T1000 (cell line): ENCODE measurements around the gene CACNA1C.
A peak's percentile ranks its signal among the peaks of the same experiment; 100 is the strongest.

Experiments
- DNase-seq: peaks from one replicate; lab custom pipeline; 2025; ENCODE audit warnings: mixed read lengths; lab: John Stamatoyannopoulos, UW

CACNA1C gene

DNA sequence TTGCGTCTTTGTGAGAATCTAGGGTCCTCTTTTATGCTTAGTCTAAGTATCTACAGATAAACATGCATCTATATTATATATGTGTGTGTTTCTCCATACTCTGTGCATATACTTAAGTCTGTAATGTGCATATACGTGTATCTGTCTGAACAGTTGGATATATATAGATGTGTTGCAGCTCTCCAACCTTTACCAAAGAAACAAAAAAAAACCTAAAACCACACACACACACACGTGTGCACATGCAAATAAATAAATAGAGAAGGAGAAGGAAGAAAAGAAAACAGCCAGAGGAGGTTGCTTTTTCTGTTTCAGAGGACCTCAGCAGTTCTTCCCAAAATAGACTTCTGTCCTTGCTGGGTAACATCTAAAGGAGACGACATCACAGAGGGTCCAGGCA is 244.9 kb downstream of the CACNA1C start:
- DNase-seq = no peak

DNA sequence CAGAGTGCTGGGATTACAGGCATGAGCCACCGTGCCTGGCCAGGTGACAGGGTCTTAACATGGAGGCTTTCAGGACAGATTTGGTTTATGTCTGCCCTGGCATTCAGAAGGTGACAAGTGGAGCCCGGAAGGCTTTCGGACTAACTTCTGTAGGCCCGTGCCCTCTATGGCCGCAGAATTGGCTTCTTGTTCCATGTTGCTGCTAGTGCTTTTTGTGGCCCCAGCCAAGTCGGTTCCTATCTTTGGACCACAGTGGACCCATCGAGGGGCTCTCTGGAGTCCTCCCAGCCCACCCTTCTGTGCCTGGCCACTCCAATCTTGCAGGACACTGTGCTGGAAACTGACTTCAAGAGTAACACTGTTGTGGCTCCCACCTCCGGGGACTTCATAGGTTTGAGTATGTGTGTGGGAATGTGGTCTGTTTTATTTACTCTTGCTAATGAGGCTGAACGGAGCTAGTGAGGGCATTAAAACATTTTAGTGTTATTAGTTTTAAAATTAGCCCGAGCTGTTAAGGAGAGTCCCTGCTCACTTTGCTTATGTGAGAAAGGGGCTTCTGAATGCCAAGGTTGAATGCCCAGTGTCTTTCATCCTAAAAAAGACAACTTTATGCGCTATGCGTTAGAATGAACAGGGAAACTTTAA is 245.9 kb downstream of the CACNA1C start:
- no peak for DNase-seq

DNA sequence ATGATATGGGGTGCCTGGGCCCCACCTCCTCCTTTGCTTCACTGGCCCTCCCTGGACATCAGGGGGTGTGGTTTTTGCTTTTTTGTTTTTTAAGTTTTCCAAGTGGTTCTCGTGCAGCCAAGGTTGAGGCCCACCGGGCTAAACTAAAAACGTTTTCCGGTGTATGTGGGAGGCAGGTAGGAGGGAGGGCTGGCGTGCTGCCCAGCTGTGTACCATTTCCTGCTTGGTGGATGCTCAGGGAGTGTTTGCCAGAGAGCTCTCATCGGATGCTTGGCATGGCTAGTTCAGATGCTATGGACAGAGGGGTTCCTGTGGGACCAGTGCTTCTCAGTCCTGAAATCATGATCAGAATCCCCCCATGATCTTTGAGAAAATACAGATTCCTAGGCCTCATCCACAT is 246.4 kb downstream of the CACNA1C start:
- DNase-seq = no peak

GRCh38 chr12:2300168-2300567 is 247.4 kb downstream of the CACNA1C start:
- DNase-seq = no peak

DNA sequence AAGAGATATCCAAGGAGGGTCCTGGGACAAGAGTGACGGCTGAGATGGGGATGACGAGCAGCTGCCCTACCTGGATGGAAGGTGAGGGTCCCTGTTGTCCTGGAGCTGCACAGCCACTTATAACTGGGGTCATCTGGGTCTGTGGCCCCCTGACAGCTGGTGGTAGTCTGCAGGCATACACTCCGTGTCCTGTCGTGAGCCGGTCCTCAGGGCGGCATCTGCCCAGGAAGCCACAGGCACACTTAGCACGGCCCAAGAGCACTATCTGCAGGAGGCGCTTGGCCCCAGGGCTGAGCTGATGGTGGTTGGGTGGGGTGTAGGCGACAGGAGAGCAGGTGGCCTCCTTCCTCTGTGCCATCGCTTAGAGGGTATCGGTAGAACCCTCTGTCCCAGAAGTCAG is 248.1 kb downstream of the CACNA1C start:
- no peak for DNase-seq

DNA sequence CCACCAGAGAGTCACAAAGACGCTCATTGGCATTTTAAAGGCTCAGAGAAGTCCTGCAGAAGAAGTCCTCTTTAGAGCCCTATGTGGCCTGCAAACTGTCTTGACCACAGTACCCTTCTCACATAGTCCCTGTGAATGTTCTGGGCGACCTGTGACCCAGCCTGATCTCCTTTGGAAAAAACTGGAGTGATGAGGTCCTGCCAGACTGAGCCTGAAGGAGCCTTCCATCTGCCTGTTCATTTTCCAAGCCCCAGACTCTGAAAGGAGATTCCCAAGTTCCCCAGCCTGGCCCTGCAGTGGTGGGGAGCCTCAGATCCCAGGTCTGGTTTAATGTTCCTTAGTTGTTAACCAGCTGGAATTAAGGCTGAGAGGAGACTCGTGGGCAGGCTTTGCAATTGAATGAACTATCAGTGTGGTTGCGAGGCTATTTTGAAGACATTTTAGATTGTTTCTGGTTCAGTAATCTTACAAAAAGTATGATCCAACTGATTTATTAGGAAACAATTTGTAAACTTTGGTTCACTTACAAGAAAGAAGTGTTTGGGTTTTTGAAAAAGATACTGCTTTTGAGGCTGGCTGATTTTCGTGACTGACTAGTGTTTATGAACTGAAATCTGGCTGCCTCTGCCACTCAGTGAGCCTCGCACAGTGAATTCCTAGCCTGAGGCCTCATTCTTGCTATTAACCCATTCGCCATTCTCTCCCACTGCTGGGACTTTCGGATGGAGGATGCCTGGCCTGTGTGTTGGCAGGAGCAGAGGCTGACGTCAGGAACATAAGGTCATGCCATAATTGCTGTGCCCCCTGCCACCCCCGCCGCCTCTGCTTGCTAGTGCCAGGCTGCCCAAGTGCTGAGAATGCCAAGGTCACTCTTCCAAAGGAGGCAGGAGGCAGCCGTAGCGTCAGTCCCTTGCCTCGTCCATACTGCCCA is 249.0 kb downstream of the CACNA1C start:
- DNase-seq = peak; percentile 86

DNA sequence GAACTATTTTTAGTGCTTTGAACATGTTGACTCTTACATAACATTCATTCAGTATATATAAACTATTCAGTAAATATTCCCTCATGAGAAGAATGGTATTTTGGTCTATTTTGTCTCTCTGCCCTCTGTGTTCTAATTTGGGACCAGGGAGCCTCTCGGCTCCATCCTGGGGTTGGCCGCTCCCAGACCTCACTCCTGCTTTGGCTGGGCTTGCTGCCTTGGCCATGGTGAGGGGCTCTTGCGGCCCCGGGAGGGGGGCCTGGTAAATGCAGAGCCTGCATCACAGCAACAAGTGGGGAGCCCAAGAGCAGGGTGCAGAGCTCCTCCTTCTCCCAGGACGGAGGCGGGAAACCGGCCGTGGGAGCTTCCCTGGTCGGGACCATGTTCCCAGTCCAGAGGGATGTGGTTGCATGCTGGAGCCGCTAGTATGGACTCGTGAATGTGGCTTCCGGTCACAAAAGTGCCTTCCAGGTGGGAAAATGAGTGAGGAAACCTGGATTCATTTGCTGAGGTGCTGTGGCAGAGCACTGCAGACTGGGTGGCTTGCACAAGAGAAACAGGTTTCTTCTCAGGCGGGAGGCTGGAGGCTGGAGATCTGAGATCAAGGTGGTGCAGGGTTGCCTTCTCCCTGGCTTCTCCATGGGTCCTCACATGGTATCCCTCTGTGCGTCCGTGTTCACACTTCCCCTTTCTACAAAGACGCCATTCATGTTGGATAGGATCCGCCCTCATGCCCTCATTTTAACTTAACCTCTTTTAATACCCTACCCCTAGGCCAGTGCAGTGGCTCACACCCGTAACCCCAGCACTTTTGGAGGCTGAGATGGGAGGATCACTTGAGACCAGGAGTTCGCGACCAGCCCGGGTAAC is 250.2 kb downstream of the CACNA1C start:
- DNase-seq = no peak

DNA sequence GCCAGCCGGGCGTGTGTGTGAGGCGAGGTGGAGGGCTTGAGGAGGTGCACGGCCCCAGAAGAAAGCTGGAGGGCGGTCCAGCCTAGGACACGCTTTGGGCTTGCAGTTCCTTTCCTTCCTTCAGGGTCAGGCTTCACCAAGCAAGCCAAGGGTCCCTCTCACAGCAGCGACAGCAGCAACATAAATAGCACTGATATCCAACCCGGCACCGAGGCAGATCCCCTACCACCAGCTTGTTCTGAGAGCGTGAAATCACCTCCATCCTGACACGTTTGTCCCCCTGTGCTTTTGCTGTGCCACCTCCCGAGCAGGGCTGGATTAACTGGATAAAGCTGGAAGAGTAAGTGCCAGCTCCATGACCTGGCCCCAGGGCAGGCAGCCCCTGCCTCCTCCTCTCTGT is 251.4 kb downstream of the CACNA1C start:
- no peak for DNase-seq

GRCh38 chr12:2306012-2306411 is 253.2 kb downstream of the CACNA1C start:
- no peak for DNase-seq

DNA sequence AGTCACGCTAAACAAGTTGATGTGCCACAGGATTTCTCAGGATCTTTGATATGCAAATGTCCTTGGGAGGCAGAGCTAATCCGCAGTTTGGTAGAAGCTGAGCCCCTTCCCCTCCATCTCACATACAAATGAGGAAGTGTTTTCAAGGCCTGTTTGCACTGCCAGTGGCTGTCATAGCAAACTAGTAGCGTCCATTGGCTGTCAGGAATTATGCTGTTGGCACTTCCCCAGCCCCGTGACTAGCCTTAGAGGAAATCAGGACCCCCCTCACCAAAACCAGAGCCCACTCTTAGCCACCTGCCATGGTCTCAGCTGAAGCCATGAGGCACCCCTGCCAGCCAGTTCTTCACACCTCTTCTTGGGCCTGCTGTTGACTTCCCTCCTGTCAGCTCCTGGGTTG is 253.9 kb downstream of the CACNA1C start:
- no peak for DNase-seq

DNA sequence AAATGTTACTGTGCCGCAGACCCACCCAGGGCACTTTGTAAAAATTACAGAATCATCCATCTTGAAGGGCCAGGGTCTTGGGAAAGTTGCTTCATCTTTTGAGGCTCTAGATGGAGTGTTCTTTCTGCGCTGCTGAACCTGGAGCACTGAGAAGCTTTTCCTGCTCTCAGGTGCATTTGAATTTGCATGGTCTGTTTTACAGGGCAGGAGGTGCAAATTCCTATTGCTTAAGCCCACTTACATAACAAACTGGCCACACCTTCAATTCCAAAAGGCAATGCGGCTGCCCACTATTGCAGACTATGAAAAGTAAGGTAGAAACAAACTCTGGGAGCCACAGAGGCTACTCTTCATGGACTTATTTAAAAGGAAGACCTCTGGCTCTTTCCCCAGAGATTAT is 254.8 kb downstream of the CACNA1C start:
- DNase-seq = no peak

DNA sequence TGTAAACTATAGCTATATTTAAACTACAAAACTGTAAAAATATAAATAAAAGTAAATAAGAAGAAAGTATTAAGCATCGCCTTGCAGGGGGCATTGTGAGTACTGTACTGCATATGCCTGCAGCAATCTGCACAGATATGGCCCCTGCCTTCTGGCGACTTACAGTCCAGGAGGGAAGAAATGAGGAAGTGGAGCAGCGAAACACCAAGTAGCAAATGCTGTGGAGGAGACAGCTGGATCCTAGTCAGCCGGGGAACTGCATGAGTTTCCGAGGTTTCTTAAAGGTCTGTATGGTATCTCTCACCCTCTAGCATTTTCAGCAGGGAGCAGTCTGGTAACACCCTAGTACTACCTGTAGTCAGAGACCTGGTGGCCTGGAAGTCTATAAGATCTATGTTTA is 256.9 kb downstream of the CACNA1C start:
- DNase-seq = no peak

- DNase-seq = no peak
These were observed 258.4 kb downstream of the CACNA1C start for GRCh38 chr12:2311020-2311778.

DNA sequence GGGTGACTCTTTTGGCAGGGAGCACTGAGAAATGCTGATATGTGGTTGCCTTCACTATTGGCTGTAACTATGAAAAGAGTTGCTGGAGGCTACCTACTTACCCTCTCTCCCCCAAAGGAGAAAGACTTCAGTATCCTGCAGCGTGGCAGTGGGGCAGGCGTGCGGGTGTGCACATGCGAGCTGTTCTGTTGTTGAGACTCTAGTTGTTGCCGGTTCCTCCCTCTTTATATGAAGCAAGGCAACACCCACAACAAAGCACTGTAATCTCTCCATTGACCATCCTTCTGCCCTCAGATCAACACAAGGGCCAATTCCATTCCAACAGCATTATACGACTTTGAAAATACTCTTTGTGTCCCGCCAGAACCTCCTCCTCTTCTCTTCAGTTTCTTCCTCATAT is 259.4 kb downstream of the CACNA1C start:
- no peak for DNase-seq

DNA sequence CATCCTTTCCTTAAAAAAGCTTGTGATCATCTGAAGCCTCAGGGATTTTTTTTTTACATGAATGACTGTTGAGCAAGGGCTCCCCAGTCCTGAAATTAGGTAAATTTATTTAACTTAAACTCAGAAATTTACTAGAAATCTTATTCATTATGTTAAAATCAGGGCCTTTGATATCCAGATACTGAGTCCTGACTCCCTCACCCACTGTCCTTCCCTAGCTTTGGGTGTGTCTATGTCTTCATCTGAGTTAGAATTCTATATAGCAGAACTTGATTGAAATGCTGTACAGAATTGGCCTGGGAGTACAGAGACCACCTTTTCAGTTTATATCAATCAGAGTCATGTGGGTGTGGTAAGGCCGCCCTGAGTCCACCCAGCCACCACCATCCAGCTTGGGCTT is 260.0 kb downstream of the CACNA1C start:
- DNase-seq = no peak

DNA sequence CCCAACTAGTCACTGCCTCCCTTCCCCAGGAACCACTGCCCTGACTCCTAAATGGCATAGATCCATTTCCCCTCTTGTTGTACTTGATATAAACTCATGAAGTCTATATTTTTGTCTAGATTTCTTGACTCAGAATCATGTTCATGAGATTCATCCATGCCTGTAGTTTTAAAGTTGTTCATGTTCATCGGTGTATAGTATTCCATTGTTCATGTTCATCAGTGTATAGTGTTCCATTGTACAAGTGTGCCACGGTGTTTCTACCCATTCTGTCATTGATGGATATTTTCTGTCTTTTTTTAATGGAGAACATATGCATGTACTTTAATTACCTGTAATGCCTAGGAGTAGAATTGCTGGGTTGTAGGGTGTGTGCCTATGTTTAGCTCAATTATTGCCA is 261.7 kb downstream of the CACNA1C start:
- no peak for DNase-seq

DNA sequence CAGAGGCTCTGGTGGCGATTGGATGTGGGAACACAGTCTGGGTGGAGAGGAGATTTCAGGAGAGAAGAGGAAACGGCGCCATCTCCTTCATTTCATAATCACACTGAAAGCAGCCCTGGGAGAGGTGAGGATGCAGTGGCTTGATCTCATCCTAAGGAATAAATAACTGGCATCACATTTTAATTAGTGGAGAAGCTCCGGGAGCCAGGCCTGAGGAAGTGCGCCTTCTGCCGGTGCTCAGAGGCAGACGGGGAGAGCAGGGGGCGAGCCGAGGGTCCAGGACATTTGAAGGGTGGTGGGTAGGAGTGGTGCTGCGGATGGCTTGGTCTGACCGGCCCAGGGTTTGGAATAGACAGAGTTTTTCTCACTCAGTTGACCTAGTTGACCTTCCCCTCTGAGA is 265.0 kb downstream of the CACNA1C start:
- no peak for DNase-seq

DNA sequence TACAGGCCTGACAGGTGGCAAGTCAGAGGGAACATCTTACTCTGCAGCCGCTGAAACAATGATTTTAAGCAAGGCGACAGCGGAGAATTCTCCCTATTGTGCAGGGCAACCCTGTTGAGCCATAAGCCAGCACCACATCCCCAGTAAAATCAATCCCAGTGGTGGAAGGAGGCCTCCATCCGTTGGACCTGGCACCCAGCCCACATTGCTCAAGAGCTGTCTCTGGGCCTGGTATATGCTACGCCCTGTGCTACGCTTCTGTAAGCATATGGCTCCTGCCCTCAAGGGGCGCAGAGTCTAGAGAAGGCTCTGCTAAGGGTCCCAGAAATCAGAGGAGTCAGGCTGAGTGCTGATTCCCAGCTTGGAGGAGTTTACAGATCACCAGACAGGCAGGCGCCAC is 265.5 kb downstream of the CACNA1C start:
- no peak for DNase-seq

DNA sequence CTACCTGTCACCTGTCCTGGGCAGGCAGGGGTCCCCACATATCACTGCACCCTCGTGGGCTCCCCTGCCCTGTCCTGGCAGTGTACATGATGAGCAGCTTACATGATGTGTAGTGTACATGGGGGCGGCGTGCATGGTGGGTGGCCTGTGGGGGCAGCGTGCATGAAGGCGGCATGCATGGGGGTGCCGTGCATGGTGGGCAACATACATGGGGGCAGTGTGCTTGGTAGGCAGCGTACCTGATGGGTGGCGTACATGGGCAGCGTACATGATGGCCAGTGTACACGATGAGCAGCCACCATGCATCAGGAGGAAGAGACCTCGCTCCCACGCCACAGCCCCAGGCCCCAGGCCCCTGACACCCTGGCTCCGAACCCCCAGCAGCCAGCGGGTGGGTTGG is 266.3 kb downstream of the CACNA1C start:
- DNase-seq = no peak

GRCh38 chr12:2319737-2320506 is 267.1 kb downstream of the CACNA1C start:
- DNase-seq = peak; percentile 45

- DNase-seq = no peak
These were observed 268.1 kb downstream of the CACNA1C start for GRCh38 chr12:2320841-2321240.
